Osteocyte (in vitro differentiated cells): Measurements from ENCODE around the gene ACTG2. TPM values are rescaled to one million over a fixed set of nuclear protein-coding genes. Genes with fewer than 3 reads are reported as not detected.

Experiments used
- DNase-seq: peaks from one replicate; pipeline ENCODE4 v3.0.0; 2021; ENCODE audit warnings: mixed read lengths; ENCODE audit not compliant: unreplicated experiment; ENCODE audit errors: extremely low spot score
- H3K27ac Mint-ChIP-seq: one replicate; pipeline ENCODE4 v1.8.0; 2021; ENCODE audit warnings: mild to moderate bottlenecking, mixed read lengths; ENCODE audit not compliant: unreplicated experiment
- H3K27me3 Mint-ChIP-seq: one replicate; pipeline ENCODE4 v1.8.0; 2021; ENCODE audit warnings: mixed read lengths; ENCODE audit not compliant: unreplicated experiment
- H3K36me3 Mint-ChIP-seq: one replicate; pipeline ENCODE4 v1.8.0; 2021; ENCODE audit warnings: mixed read lengths; ENCODE audit not compliant: unreplicated experiment
- H3K4me1 Mint-ChIP-seq: one replicate; pipeline ENCODE4 v1.8.0; 2021; ENCODE audit warnings: mixed read lengths; ENCODE audit not compliant: unreplicated experiment
- H3K4me3 Mint-ChIP-seq: one replicate; pipeline ENCODE4 v1.8.0; 2021; ENCODE audit warnings: mild to moderate bottlenecking, moderate library complexity, mixed read lengths; ENCODE audit not compliant: unreplicated experiment
- H3K9me3 Mint-ChIP-seq: one replicate; pipeline ENCODE4 v1.8.0; 2021; ENCODE audit warnings: mixed read lengths; ENCODE audit not compliant: unreplicated experiment
- CTCF ChIP-seq: fragments of 200-600 bp; sonication (generic); IDR thresholded peaks from 2 replicates; pipeline ENCODE4 v1.5.0; 2021; ENCODE audit warnings: antibody characterized with exemption, mild to moderate bottlenecking, moderate library complexity
- total RNA-seq: library from RNA; stranded (reverse); gene quantifications from 2 replicates; pipeline ENCODE4 v1.2.1, GENCODE V29; 2021

ACTG2 gene
- total RNA-seq, 1 donor from 2014 or later, result 191 TPM

DNA sequence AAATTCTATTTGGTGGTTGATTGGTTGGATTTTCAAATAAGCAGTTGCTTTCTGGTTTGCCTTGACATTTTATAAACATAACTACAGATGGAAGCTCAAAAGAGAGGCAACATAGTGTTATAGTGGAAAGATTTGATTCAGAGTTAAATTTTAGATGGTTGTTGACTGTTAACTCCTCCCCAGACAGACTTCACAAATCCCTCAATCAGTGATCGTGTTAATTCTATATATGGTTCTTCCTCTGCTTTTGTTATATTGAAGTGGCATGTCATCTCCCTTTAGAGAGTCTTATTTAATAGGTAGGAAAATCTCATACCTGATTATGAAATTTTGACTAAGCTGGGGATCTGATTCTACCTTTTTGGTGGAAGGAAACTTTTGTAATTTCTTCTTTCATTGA is 53.4 kb downstream of the ACTG2 start:
- H3K9me3 Mint-ChIP-seq, result no peaks in the 10 kb centered on the region
- no peak for TF ChIP-seq CTCF
- H3K27me3 Mint-ChIP-seq, result no peaks in the 10 kb centered on the region
- no peak for DNase-seq
- no peak overlapping the region for H3K4me3 Mint-ChIP-seq
- no peak overlapping the region for H3K27ac Mint-ChIP-seq
- H3K36me3 Mint-ChIP-seq, result peaks cover 39% of the 10 kb centered on the region
- no peaks in the 10 kb centered on the region for H3K4me1 Mint-ChIP-seq

- DNase-seq, result no peak
- H3K4me3 Mint-ChIP-seq, result no peak overlapping the region
- H3K36me3 Mint-ChIP-seq, result peaks cover 41% of the 10 kb centered on the region
- no peaks in the 10 kb centered on the region for H3K27me3 Mint-ChIP-seq
- no peaks in the 10 kb centered on the region for H3K9me3 Mint-ChIP-seq
- no peak overlapping the region for H3K27ac Mint-ChIP-seq
- no peak for TF ChIP-seq CTCF
- H3K4me1 Mint-ChIP-seq, result no peaks in the 10 kb centered on the region
Observed at GRCh38 chr2:73946666-73947065, 53.9 kb downstream of the ACTG2 start.

DNA sequence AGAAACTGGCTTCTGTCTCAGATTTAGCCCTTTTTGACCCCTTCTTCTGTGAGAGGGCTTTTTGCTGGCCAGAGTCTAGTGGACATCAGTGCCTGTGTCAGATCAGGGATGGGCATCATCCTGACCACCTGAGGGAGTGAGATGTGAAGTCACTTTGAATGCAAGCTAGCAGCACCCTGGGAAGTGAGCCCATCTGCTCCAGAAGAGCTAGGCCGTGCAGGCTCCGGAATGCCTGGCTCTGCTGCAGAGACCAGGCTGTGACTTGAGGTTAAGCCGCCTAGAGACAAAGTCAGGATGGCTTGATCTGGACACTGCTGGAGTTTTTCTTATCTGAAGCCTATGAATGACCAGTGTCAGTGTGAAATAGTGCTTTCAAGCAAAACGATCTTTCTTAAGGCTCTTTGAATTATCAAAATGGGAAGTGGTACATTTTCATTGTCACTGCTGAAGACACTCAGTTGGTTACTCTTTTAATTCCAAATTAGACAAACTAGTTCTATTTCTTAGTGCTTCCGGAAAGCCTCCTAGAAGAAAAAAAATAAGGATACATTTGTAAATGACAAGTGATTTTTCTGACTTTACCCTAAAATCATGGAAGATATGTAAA is 54.7 kb downstream of the ACTG2 start:
- no peak for TF ChIP-seq CTCF
- Mint-ChIP-seq H3K27ac (no peak overlapping the region), H3K27me3 (no peaks in the 10 kb centered on the region), H3K4me1 (peaks cover 2% of the 10 kb centered on the region), H3K9me3 (no peaks in the 10 kb centered on the region), H3K36me3 (peaks cover 49% of the 10 kb centered on the region), H3K4me3 (no peak overlapping the region)
- no peak for DNase-seq

- H3K9me3 Mint-ChIP-seq, result no peaks in the 10 kb centered on the region
- TF ChIP-seq CTCF, result no peak
- peaks cover 54% of the 10 kb centered on the region for H3K36me3 Mint-ChIP-seq
- DNase-seq, result no peak
- peaks cover 2% of the 10 kb centered on the region for H3K4me1 Mint-ChIP-seq
- no peaks in the 10 kb centered on the region for H3K27me3 Mint-ChIP-seq
- no peak overlapping the region for H3K27ac Mint-ChIP-seq
- H3K4me3 Mint-ChIP-seq, result no peak overlapping the region
Observed at GRCh38 chr2:73949802-73950201, 57.0 kb downstream of the ACTG2 start.

DNA sequence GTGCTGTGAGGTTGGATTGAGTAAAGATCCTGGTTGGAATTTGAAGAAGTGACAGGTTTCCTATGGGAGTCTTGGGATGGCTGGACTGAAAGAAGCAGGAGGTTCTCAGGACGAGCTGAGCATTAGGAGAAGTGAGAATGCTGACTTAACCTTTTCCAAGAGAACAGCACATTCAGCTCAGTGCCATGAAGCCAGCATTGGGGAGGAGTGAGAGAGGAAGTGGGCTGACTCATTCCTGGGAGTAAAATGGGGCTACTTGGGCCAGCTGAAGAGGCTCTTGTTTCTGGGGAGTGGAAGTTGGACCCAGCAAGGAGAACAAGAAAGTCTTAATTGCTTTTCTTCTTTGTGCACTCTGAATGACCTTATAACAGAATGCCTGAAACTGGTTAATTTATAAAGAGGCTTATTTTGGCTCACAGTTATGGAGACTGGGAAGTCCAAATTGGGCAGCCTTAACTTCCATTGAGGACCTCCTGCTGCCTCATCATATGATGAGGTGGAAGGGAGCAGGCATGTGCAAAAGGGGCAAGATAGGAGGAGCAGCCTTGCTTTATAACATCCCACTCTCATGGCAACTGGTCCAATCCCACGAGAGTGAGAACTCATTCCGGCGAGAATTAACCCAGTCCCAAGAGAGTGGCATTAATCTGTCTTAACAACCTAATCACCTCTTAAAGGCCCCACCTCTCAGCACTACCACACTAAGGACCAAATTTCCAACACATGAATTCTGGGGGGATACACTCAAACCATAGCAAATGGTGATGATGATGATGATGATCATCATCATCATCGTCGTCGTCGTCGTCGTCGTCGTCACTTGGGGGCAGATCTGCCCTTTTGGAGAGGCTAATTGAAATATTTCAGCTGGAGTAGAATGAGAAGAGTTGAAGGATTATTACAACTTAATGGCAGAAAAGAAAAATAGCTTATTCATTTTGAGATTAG is 60.0 kb downstream of the ACTG2 start:
- DNase-seq, result no peak
- Mint-ChIP-seq H3K27me3 (no peaks in the 10 kb centered on the region), H3K9me3 (no peaks in the 10 kb centered on the region), H3K4me3 (no peak overlapping the region), H3K36me3 (peaks cover 64% of the 10 kb centered on the region), H3K4me1 (peaks cover 2% of the 10 kb centered on the region), H3K27ac (no peak overlapping the region)
- TF ChIP-seq CTCF, result no peak
